Measurements from ENCODE around the gene COPZ1.
"Not testable (repeated sequence)": the region's sequence is repeated elsewhere in the genome, so short reads cannot be mapped to it uniquely, and the experiment has no call there.

Gene COPZ1

GRCh38 chr12:54294953-54295566, 29.9 kb upstream of the COPZ1 start:
- DNase-seq = no peak

DNA sequence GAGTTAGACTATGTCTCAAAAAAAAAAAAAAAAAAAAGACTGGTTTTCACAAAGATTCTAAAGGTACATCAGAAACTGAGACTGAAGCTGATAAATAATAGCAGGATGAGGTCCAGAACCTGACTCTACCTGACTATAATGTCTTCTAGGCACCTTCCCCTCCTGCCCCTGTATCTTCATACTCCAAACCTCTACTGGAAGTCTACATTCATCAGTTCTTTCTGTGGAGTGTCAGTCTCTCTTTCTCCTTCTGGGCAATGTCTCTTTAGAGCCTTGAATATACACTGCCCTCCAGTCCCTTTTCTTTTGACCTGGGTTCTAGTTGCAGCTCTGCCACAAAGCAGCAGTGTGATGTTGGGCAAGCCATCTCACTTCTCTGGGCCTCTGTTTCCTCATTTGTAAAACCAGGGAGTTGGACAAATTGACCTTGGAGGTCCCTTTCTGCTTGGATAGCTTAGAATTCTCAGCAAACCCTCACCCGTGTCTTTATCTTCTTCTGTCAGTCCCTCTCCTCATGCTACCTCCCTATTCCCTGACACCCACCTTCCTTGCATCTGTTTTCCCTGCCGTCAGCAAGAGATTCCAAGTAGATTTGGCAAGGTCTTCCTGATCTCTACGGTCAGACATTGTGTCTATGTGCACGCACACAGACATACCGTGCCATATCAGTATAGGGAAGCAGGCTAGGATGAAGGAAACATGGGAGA, 28.4 kb upstream of the COPZ1 start:
- no peak for DNase-seq

DNA sequence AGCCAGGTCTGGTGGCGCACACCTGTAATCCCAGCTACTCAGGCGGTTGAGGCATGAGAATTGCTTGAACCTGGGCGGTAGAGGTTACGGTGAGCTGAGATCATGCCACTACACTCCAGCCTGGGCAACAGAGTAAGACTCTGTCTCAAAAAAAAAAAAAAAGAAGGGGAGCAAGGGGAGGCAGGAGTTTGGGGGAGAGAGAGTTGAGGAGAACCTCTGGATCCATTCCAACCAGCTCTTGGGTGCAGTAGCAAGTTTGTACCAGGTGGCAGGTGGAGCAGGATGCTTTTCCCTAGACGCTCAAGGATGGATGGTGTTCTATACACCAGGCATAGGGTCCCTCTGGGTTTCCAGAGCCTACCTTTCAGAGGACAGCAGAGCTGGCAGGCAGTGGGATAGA, 26.0 kb upstream of the COPZ1 start:
- DNase-seq = no peak

- no peak for DNase-seq
Observed at GRCh38 chr12:54299515-54300224, 25.3 kb upstream of the COPZ1 start.

- DNase-seq = no peak
Observed at GRCh38 chr12:54300225-54300731, 24.7 kb upstream of the COPZ1 start.

GRCh38 chr12:54300732-54301427, 24.1 kb upstream of the COPZ1 start, which contains the start of gene NFE2:
TSS of gene NFE2 (minus strand) at chr12:54301015. CDS start at chr12:54295248, 5,767 bp downstream.
- no peak for DNase-seq

- DNase-seq = no peak
Observed at GRCh38 chr12:54301428-54302048, 23.4 kb upstream of the COPZ1 start.

- no peak for DNase-seq
Observed at GRCh38 chr12:54303640-54304039, 21.3 kb upstream of the COPZ1 start.

DNA sequence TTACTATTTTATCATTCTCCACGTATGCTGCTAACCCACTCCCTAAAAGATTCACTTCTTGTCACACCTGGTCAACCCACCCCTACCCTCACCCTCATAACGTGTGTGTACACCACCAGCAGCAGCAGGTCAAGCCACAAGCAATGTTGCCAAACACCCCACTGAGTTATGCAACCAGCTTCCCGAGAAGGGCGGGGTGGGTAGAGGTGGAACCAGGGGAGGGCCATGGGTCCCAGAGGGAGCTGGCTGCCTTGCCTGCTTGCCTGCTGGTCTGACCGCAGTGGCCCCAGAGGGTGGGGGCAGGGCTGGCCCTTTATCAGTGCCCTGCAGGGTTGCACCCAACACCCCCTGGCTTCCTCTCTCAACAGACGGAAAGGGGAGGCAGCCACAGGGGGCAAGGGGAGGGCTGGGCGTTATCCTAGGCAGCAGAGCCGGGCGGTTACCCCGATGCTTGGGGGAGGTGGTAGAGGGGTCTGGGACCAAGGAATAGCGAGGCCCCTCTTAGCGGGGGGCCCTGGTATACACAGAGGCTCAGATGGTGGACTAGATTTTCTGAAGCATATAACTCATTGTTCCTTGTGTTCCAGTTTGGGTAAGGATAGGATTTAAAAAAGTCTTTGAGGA, 20.6 kb upstream of the COPZ1 start:
- no peak for DNase-seq

GRCh38 chr12:54306925-54307741, 17.8 kb upstream of the COPZ1 start:
- DNase-seq = no peak

- no peak for DNase-seq
Observed at GRCh38 chr12:54311051-54311450, 13.9 kb upstream of the COPZ1 start.

DNA sequence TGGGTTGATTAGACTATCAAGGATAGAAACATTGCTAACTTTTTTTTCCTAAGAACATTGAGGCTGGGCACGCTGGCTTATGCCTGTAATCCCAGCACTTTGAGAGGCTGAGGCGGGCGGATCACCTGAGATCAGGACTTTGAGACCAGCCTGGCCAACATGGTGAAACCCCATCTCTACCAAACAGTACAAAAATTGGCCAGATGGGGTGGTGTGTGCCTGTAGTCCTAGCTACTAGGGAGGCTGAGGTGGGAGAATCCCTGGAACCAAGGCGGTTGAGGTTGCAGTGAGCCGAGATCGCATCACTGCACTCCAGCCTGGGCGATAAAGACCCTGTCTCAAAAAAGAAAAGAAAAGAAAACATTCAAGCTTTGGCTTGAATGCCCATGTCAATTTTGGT, 12.6 kb upstream of the COPZ1 start:
- DNase-seq = not testable (repeated sequence)

GRCh38 chr12:54321363-54321762, 3.6 kb upstream of the COPZ1 start:
- DNase-seq = no peak

- DNase-seq = not testable (repeated sequence)
Observed at GRCh38 chr12:54325442-54326109, 645 bp downstream of the COPZ1 start.

GRCh38 chr12:54328595-54329337, 3.8 kb downstream of the COPZ1 start:
- DNase-seq = no peak

DNA sequence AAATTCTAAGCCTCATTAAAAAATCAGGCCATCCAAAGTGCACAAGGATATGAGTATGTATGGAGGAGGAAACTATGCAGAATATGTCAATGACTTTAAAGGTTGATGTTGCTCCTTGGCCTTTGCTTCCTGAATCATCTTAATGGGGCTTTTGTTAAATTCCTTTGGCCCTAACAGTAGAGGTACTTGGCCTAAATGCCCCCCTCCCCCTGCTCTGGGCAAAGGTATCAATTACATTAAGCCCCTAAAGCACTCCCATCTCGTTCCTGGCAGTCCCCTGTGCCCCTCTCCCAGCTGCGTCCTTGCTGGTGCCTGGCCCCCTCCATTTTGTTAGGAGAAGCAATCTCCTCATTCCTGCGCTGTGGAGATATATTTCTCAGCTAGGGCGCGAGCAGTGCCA, 4.8 kb downstream of the COPZ1 start:
- no peak for DNase-seq

DNA sequence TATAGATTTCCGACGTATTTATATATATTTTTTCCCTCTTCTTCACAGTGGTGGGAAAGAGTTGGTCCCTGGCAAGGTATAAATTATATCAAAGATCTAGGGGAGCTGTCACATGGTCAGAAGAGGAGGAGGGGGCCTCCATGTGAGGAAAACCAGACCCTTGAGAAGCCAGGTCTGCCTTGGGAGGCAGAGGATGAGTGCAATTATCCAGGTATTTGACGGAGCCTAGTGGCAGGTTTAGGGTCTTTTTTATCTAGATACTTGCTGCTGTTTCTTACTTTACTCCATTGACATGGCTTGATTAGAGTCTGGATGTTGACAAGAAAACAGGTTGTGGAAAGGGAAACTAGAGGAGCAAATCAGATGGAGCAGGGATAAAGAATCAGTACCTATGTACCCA, 5.5 kb downstream of the COPZ1 start:
- no peak for DNase-seq

- no peak for DNase-seq
Observed at GRCh38 chr12:54331461-54331860, 6.5 kb downstream of the COPZ1 start.

DNA sequence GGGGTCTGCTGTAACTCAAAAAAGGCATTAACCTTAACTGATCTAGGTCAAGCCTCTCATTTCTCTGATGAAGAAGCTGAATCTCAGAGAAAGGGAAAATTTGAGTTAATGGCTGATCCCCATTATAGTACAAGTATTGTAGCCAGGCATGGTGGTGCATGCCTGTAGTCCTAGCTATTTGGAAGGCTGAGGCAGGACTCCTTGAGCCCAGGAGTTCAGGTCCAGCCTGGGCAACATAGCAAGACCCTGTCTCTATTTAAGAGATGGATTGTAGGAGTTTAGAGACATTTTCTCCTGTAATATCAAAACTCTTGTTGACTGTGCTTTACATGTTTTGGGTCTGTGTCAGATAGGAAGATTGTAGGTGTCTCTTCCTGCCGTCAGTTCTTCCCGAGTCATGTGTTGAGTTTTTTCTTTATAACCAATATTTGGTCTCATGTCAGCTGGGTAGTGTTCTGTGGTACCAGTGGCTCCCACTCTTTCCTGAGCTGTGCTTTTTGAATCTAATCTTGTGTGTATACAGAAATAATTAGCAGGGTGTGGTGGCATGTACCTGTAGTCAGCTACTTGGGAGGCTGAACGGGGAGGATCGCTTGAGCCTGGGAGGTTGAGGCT, 8.6 kb downstream of the COPZ1 start:
- no peak for DNase-seq

Measured in activated CD4-positive, CD25-positive, alpha-beta regulatory T cell (primary cell).